HL-60/S4 (cell line): Measurements from ENCODE around the gene SFTPB.

Source experiments
- in situ Hi-C: fragments of 300-500 bp; cut with MboI; formaldehyde crosslinking; loops from 2 replicates; pipeline ENCODE4 v1.14.3; 2022; ENCODE audit warnings: low sequenced_read_pairs

SFTPB gene

DNA sequence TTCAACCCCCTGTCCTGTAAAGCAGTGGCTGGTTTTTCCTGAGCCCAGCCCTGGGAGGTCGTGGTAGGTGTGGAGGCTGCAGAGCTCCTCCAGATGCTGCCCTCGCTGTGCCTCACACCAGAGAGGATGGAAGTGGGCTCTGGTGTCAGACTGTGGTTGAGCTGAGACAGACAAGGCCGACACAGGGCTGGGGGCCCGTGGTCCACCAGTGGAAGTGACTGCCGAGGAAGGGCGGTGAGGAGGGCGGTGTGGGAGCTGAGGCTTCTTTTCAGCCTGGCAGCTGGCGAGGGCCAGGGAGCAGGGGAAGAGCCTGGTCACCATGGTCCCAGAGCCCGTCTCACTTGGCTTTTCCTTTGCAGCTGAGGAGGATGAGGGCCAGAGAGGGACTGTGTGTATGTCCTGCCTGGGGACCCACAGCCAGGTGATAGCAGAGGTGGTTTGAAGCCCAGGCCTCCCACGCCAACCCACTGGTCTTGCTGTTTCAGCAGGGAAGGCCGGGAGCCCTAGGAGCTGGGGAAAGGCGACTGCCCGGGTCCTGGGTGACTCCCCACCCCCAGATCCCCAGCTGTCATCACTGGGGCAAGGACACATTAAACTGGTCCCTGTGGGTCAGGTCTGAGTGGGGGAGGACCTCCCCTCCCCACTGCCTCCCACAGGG, 8.5 kb downstream of the SFTPB start:
- in situ Hi-C loops, result loop anchor here (10.0 kb wide), 1 partner anchor 155 kb away; no protein-coding TSS in a partner anchor

- in situ Hi-C loops, result loop anchor here (10.0 kb wide), 1 partner anchor 157 kb away; no protein-coding TSS in a partner anchor
Observed at GRCh38 chr2:85657399-85657798, 10.6 kb downstream of the SFTPB start.

- in situ Hi-C loops, result loop anchor here (10.0 kb wide), 1 partner anchor 158 kb away; no protein-coding TSS in a partner anchor
Observed at GRCh38 chr2:85656468-85656867, 11.5 kb downstream of the SFTPB start.

DNA sequence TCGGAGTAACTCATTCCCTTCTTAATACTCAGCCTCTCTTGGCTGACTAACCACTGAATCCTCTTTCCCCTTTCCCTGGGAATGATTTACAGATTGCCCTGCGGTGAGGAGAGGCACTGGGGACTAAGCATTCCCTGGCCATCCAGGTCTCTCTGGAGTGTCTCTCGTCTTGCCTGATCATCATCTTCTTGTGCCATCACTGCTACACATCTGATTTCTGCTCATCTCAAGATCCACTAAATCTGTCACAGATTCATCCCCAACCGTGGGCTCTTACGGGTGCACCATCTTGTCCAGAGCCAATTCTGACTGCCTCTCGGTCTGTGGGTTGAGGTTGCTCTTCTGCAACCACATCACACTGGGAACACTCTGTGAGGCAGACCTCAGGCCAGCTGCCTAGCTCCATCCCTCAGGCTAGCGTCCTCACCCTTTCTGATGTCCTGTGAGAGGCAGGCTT, 12.0 kb downstream of the SFTPB start:
- in situ Hi-C loops, result loop anchor here (10.0 kb wide), 1 partner anchor 159 kb away; no protein-coding TSS in a partner anchor

- in situ Hi-C loops, result loop anchor here (10.0 kb wide), 1 partner anchor 161 kb away; no protein-coding TSS in a partner anchor
Observed at GRCh38 chr2:85653996-85654395, 14.0 kb downstream of the SFTPB start.

- in situ Hi-C loops, result loop anchor here (10.0 kb wide), 1 partner anchor 163 kb away; no protein-coding TSS in a partner anchor
Observed at GRCh38 chr2:85652056-85652455, 15.9 kb downstream of the SFTPB start.

- in situ Hi-C loops, result loop anchor here (10.0 kb wide), 1 partner anchor 164 kb away; no protein-coding TSS in a partner anchor
Observed at GRCh38 chr2:85651097-85651496, 16.9 kb downstream of the SFTPB start.

DNA sequence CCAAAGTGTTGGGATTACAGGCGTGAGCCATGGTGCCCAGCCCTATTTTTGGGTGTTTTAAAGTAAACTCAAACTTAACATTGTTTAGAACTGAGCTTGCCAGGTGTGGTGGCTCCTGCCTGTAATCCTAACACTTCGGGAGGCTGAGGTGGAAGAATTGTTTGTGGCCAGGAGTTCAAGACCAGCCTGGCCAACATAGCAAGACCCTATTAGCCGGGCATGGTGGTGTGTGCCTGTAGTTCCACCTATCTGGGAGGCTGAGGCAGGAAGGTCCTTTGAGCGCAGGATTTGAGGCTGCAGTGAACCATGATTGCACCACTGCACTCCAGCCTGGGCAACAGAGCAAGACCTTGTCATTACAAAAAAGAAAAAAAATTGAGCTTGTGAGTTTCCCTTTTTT, 17.5 kb downstream of the SFTPB start:
- in situ Hi-C loops, result loop anchor here (10.0 kb wide), 1 partner anchor 164 kb away; no protein-coding TSS in a partner anchor

- in situ Hi-C loops, result loop anchor here (10.0 kb wide), 1 partner anchor 165 kb away; no protein-coding TSS in a partner anchor
Observed at GRCh38 chr2:85649201-85650190, 18.5 kb downstream of the SFTPB start.

GRCh38 chr2:85648619-85649018, 19.4 kb downstream of the SFTPB start:
- in situ Hi-C loops, result no loop called here

DNA sequence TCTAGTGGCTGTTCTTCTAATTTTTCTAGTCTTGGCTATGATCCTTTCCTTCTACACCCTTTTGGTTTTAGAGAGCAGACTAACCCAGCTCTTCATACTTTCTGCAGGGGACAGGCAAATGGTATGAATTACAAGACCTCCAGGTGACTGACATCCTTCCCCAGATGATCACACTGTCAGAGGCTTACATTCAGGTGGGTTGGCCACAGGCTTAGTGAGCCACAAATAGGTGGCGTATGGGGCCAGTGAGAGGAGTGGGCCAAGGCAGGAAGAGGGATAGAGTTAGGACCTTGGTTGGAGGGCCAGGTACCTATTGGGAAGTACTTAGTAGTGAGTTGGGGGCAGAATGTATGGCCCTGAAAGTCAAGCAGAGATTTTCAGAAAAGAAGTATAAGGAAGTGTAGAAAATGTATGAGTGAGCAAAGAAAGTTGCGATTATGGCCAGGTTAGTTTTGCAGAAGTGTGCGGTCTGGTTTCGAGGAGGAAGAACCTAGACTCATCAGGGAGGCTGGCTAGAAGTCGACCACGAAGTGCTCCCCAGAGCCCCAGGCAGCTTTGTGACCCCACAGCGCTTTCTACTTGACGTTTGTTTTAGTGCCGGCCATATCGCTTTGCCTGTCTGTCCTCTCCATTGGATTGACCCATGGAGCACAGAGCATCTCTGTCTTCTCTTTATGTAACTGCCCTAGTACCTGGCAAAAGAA, 20.0 kb downstream of the SFTPB start:
- in situ Hi-C loops, result no loop called here

GRCh38 chr2:85646166-85646565, 21.8 kb downstream of the SFTPB start:
- in situ Hi-C loops, result no loop called here

GRCh38 chr2:85644909-85645308, 23.1 kb downstream of the SFTPB start:
- in situ Hi-C loops, result no loop called here

- in situ Hi-C loops, result no loop called here
Observed at GRCh38 chr2:85642725-85643124, 25.3 kb downstream of the SFTPB start.

DNA sequence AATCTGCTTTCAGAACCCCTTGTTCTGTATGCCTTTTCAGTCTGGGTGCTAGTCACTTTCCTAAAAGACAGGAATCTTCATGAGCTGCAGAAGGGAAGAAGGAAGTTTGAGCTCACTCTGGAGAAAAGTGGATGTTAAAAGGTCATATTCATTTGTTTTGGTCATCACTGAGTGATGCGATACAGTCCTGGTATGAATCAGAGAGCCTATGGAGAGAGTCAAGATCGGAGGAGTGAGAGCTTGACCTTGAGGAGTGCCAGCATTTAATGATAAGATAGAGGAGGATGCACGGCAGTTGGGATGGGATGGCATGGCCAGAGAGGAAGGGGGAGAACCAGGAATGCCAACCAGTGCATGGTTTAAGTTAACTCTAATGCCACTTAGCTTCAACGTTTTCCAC, 32.4 kb downstream of the SFTPB start:
- in situ Hi-C loops, result no loop called here

DNA sequence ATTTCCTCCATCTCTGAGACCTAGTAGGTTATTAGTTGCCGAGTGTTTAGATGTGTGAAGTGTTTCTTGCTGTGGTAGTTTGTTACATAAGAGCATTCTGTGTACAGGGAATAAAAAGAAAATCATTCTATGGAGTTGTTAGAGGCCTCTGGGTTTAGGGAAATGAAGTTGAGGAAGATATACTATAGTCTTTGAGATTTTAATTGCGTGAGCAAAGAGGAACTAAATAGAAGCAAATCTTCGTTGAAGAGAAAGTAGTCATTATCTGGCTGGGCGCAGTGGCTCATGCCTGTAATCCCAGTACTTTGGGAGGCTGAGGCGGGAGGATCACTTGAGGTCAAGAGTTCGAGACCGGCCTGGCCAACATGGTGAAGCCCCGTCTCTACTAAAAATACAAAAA, 33.0 kb downstream of the SFTPB start:
- in situ Hi-C loops, result no loop called here

GRCh38 chr2:85631316-85631715, 36.7 kb downstream of the SFTPB start:
- in situ Hi-C loops, result no loop called here

GRCh38 chr2:85628658-85629057, 39.3 kb downstream of the SFTPB start:
- in situ Hi-C loops, result no loop called here

DNA sequence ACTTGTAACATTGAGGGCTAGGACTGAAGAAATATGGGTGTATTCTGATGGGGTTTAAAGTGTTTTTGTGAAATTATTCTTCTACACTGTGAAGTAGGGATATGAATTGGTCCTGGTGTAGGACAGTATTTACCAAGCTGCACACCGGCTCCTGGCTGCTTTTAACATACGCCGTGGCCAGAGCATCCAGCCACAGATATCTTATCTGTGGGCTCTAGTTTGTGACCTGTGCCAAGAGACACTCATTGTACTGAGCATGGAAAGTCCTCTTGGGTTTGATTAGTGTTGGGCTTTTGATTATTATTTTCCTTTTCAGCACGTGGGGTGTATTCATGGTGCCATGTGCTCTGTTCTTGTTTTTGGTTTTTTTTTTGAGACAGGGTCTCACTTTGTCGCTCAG, 44.0 kb downstream of the SFTPB start:
- in situ Hi-C loops, result no loop called here

GRCh38 chr2:85621338-85621737, 46.7 kb downstream of the SFTPB start:
- in situ Hi-C loops, result no loop called here

DNA sequence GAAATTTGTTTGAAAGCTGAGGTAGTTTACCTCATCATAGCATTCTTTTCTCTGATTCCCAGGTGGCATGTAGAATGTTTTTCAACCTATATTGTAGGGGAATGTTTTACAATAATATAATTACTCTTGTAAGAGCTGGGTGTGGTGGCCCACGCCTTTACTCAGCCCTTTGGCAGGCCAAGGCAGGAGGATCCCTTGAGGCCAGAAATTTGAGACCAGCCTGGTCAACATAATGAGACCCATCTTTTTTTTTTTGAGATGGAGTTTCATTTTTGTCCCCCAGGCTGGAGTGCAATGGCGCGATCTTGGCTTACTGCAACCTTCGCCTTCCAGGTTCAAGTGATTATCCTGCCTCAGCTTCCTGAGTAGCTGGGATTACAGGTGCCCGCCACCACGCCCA, 48.4 kb downstream of the SFTPB start:
- in situ Hi-C loops, result no loop called here
